Medulla oblongata (tissue), 1 donor: ENCODE results near the gene MLLT10.
"Not testable (repeated sequence)": the region's sequence is repeated elsewhere in the genome, so short reads cannot be mapped to it uniquely, and the experiment has no call there.

Source experiments
- DNase-seq: peaks from one replicate; pipeline ENCODE4 v3.0.0-alpha.2; 2015; ENCODE audit errors: extremely low spot score

Gene MLLT10

DNA sequence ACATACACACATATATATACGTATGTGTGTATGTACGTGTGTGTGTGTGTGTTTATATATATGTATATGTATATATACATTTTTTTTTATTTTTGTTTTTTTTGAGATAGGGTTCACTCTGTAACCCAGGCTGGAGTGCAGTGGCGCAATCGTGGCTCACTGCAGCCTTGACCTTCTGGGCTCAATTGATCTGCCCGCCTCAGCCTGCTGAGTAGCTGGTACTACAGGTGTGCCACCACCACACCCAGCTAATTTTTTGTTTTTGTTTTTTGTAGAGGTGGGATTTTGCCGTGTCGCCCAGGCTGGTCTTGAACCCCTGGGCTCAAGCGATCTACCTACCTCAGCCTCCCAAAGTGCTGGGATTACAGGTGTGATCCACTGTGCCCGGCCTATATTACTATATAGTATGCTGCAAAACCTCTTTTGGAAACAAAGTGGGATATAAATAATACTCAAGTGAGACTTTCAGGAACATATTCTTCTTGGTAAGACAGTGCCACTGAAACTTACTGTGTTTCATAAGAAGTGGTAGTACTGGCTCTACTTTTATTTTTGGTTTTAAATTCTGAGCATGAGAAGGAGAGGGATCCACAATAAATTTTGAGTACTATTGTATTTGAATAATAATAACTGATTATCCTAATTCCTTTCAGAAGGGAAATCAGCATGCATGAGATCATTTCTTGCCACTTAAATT, 51.0 kb downstream of the MLLT10 start:
- DNase-seq, result no peak

DNA sequence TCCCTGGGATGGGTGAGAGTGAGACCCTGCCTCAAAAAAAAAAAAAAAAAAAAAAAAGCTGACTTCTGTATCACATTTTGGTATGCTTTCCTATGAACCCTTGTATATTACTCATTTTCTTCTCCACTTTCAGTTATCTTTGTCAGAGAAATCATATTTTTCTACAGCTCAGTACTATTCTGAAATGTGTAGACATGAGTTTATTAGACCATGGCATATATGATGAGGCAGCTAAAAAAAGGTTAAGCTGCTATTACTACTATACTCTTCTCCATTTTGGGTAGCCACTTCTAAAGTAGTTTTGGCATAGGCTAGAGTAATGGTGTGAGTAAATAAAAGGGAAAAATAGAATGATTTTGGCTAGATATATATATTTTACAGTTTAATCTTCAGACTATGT, 53.4 kb downstream of the MLLT10 start:
- no peak for DNase-seq

DNA sequence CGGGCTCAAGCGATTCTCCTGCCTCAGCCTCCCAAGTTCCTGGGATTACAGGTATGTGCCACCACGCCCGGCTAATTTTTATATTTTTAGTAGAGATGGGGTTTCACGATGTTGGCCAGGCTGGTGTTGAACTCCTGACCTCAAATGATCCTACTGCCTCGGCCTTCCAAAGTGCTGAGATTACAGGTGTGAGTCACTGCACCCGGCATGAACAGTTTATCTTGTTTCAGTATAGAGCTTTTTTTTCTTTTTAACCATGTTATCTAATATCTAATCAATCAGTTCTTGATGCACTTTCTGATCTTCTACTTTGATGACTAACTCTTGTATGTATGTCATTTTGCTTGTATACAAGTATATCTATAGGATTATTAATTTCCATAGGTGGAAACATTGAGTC, 54.1 kb downstream of the MLLT10 start:
- DNase-seq, result not testable (repeated sequence)

DNA sequence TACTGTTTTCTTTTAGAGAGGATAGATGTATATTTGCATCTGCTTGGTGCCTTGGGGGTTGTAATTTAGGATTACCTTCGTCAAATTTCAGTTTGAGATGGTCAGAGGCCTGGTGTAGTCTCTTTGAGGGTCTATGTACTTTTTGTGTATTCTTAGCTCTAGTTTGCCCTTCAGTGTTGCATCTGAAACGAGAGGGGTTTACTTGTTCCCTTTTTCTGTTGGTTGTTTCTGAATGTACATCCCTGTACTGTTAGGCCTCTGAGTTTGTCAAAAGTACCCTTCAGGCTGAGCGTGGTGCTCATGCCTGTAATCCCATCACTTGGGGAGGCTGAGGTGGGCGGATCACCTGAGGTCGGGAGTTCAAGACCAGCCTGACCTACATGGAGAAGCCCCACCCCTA, 60.0 kb downstream of the MLLT10 start:
- DNase-seq, result no peak

DNA sequence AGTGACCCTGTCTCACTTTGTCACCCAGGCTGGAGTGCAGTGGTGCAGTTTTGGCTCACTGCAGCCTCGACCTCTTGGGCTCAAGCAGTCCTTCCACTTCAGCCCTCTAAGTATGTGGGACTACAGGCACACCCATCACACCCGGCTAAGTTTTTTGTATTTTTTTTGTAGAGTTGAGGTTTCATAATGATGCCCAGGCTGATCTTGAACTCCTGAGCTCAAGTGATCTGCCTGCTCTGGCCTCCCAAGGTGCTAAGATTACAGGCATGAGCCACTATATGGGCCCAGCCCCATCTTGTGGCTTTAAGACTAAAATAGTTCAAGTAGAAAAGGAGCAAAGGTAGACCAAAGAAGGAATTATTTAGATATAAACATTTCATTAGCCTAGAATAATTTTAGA, 65.5 kb downstream of the MLLT10 start:
- DNase-seq, result no peak

DNA sequence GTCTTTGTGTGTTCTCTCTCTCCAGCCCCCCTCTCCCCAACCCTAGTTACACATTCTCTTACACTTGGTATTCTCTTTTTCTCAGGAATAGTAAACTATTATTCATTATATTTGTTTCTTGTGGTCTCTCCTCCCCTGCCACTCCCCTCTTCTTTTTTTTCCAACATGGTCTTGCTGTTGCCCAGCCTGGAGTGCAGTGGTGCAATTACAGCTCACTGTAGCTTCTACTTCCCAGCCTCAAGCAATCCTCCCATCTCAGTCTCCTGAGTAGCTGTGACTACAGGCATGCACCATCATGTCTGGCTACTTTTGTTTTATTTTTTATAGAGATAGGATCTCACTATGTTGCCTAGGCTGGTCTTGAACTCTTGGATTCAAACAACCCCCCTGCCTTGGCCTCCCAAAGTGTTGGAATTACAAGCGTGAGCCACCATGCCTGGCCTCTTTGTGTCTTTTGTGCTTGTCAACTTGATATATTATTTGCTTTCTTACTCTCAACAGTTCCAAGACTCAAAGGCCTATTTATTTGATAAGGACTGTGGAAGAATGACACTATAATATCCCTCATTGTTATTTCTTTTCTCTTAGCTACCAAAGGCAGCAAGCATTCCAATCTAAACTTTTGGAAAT, 66.9 kb downstream of the MLLT10 start:
- no peak for DNase-seq

DNA sequence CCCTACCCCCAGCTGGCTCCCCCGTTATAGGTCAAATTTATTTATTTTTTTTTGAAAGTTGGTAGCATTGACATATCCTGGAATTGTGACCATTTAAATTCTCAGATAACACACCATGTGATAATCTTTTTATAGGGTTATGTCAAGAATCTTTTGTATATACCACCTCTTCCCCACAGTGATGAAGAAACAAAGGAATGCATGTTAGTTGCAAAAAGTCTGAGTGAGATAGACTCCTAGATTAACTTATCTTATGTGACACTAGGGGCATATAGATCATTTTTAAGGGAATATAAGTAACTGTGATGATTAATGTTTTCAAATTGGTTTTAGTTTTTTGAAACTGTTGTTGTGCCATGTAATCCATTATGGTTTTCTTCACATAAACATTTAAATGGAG, 68.3 kb downstream of the MLLT10 start:
- no peak for DNase-seq

DNA sequence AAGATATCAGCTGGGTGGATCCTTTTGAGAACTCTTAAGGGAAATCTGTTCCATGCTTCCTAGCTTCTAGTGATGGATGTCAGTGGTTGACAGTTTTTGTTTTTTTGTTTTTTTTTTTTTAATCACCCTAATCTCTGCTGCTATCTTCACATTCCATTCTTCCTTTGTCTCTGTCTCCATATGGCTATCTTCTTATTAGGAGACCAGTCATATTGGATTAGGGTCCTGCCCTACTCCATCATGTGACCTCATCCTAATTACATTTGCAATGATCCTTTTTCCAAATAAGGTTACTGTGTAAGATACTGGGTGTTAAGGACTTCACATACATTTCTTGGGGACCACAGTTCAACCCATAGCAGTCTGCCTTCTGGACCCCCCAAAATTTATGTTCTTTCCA, 69.7 kb downstream of the MLLT10 start:
- no peak for DNase-seq

DNA sequence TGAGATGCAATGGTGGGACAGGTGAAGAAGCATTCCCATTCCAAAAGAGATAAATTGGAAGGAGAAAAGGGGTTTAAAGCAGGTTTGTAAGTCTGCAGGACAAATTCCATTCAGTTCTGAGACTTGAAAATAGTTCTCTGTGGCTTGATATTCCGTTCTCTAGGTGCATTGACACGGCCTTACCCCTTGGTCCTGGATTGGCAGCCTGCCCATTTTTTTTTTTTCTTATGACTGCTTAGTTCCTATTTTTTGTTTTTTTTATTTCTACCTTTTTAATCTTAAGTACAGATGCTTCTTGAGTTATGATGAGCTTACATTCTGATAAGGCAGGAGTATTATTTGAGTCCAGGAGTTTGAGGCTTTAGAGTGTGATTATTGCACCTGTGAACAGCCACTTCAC, 70.6 kb downstream of the MLLT10 start:
- DNase-seq, result no peak

DNA sequence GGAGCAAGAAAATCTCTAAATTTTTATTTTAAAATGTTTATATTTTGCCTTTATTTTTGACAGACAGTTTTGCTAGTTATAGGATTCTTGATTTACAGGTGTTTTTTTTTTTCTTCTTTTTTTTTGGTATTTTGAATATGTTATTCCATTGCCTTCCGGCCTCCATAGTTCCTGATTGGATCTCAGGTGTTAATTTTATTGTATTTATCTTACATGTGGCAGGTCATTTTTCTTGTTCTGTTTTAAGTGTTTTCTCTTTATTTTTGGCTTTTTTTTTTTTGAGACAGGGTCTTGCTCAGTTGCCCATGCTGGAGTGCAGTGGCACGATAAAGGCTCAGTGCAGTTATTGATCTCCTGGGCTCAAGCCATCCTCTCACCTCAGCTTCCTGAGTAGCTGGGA, 73.9 kb downstream of the MLLT10 start:
- DNase-seq, result no peak

DNA sequence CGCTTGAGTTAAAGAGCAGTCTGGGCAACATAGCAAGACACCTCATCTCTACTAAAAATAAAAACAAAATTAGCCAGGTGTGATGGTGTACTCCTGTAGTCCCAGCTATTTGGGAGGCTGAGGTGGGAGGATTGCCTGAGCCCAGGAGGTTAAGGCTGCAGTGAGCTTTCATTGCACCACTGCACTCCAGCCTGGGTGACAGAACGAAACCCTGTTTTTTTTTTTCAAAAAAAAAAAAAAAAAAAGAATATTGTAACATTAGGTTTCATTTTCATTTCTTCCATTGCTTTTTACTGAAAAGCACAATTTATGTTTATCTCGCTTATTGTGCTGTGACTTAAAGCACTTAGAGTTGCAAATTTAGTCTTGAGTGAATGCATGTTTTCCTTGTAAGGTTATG, 80.0 kb downstream of the MLLT10 start:
- no peak for DNase-seq

DNA sequence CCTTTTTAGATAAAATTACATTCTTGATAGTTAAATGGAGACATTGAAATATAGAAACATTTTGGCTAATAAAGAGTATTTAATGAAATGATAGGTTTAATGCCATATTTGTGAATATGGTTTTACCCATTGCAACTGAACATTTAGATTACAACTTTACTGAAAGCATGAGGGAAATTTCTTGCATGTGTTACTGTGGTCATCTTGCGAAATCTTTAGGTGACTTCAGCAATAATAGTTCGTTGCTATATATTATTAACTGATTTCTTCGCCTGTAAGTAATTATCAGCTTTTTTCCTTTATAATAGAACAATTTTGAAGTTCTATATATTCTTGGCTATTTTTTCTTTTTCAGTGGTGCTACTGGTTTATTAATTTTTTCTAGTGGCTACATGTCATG, 83.2 kb downstream of the MLLT10 start:
- DNase-seq, result no peak

DNA sequence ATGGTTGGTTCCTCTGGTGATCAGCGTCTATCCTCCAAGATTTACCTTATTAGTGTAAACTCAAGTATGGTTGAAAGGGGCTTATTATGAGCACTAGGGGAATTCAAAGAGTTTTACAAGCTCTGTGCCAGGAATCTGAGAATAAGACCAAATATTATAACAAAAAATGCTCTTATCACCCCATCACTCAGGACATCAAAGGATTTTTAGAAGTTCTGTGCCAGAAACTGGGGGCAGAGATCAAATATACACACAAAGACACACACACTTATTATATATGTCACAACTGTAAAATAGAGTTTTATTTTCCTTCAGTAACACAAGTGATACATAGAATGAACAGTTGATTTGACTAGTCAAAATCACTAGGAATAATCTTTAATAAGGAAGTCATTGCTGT, 89.3 kb downstream of the MLLT10 start:
- no peak for DNase-seq

DNA sequence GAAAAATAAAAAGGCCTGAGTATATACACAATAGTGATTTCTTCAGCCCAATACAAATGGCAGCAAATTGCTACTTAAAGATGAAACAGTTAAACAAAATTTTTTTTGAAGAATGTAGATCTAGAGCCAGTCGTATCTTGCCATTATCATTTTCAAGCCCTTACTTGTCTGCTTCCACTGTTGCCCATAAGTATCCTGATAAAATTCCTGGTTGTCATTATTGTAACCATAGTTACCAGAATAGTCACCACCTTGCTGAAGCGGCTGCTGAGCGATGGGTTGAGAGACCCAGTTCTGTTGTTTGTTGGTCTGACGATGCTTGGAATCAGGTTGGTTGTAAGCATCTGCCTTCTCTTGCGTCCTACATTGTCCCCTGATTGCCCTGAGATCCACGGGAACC, 90.4 kb downstream of the MLLT10 start:
- not testable (repeated sequence) for DNase-seq

DNA sequence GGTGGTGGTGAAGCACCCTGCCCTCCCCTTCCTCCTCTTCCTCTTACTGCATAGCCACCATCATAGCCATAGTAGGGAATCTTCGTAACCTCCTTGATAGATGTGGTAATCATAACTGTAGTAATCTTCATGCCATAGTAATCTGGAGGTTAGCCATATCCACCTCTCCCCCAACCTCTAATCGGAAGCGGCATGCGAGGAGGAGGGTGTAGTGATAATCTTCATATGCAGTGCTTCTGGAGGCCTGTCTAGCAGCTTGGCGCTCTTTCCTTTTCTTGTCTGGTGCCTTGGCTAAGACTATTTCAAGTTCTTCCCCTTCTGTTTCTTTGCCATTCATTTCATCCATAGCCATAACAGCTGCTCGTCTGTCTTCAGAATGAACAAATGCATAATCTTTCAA, 90.9 kb downstream of the MLLT10 start:
- no peak for DNase-seq

DNA sequence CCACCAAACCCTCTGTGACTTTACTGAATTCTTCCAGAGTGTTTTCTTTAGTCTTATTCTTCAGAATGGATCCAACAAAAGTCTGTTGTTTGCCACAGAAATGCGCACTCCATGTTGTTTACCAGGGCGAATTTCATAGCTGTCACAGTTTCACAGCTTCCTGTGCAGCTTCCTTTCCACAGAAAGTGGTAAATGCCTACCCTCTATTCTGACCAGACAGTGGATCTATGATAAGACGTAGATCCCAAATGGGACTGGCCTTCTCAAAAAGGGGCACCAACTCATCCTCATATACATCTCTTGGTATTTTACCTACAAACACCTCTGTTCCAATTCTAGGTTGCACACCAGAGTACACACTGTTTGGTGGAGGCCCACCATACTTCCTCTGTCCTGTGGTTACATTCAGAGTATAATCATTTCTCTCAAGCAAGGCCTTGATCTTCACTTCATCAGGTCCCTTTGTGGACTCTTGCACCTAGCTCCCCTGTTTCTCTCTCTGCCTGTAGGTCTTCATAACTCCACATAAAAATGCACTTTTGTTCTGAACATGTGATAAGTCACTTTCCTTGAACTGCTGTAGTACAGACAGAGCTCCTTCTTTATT, 91.7 kb downstream of the MLLT10 start:
- DNase-seq, result no peak

DNA sequence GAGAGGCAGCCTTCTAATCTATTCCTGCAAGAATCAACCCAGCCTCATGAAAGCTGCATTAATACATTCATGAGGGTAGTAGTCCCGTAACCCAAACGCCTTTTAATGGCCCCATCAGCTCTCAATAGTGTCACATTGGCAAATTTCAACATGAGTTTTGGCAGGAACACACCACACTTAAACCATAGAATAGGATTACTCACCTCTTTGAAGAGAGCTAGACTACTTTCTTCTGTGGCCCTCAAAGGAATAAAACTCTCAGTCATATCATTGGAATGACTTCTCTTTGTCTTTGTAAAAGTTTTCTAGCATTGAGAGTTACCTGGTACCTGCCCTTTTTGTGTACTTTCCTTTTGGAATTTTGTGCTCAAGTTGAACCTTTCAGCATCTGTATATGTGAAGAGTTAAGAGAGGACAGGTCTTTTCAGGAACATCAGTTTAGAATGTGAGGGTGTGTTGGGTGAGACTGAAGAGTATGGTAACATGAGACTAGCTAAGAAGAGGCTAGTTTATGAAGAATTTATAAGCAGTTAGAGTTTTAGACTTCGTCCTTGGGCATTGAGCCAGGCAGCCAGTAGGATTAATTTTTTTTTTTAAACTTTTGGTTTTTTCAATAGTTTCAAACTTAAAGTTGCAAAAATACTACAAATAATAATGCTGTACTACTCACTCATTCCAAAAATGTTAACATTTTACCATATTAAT, 92.6 kb downstream of the MLLT10 start:
- DNase-seq, result no peak

DNA sequence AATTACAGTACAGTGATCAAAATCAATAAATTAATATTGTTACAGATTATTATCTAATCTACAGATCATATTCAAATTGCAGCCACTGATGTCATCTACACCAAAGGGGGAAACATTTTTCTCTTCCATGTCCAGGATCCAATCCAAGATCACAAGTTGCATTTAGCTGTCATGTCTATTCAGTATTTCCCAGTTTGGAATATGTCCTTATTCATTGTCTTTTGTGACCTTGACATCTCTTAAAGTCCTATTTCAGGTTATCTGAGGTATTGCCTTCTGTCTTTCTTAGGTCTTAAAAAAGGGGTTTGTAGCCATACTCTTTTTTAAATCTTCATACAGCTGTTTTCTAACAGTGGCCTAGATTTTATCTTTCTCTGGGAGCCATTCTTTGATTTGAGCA, 93.3 kb downstream of the MLLT10 start:
- no peak for DNase-seq

DNA sequence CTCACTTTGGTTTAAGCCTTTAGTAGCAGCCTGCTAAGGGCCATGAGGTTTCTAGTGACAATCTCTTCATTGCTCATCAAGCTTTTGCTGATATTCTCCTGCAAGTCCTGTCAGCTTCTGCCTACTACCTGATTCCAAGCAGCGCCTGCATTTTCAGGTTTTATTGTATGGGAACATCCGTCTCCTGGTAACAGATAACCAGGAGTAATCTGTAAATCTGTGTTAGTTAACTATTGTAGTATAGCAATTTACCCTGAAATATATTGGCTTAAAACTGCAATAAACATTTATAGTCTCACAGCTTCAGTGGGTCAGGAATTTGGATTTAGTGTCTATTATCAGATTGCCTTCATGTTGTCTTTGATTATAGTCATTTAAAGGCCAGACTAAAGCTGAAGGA, 94.0 kb downstream of the MLLT10 start:
- no peak for DNase-seq

DNA sequence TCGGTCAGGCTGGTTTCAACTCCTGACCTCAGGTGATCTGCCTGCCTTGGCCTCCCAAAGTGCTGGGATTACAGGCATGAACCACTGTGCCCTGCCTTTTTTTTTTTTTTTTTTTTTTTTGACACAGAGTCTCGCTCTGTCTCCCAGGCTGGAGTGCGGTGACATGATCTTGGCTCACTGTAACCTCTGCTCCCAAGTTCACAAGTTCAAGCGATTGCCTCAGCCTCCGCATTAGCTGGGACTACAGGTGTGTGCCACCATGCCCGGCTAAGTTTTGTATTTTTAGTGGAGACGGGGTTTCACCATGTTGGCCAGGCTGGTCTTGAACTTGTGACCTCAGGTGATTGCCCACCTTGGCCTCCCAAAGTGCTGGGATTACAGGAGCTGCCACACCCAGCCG, 94.6 kb downstream of the MLLT10 start:
- DNase-seq, result not testable (repeated sequence)

DNA sequence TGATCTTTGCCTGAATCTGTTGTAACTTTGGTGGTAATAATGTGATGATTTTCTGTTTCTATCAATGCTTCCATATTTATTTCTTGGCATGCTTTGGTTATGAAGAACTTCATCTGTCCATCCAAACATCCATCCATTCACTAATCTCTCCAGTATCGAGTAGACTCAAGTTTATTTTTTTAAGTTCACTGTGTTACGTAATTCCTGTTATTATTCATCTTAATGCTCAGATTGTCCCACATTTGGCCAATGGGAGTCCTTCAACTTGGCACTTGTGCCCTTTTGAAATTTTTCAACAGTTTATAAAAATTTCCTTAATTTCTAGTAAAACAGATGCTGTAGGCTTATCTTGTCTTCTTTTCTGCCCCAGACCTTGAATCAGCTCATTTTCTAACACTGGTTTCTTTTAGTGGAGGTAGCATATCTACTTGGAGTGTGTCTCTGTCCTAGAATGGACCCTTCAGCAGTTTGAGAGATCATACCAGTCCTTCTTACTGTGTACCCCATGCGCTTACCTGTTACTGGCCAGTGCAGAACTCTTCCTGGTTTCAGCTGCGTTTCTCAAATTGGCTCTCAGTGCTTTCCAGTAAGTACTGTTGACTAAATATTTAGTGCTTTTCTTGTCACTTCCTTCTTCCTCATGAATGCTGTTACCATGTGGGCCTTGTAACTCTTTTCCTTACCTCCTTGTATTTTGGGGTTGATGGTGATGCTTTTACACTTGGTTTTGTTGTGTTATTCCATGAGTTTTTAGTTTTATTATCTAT, 100.8 kb downstream of the MLLT10 start:
- no peak for DNase-seq

DNA sequence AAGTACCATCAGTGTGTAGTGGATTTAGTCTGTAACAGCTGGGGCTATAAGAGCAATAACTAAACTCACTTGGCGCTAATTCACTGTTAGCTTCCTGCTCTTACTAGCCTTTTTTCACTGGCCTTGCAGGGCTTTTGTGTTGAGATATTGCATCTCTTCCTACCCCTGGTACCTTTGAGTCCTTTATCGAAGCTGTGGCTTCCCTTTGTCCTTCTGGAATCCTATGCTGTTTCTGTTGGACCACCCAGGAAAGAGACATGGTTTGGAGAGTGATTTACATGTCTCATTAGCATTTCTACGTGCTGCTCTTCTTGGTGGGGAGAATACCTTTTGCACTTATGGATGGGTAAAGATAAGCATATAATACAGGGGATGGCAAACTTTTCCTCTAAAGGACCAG, 103.8 kb downstream of the MLLT10 start:
- no peak for DNase-seq
